22Rv1 (cell line): ENCODE data around the gene P2RY8.

Source experiments
- CTCF ChIP-seq: fragments of 450-650 bp; IDR thresholded peaks from 2 replicates; pipeline ENCODE4 v1.5.1; 2017; ENCODE audit warnings: mild to moderate bottlenecking
- ZFX ChIP-seq: fragments of 450-650 bp; IDR thresholded peaks from 2 replicates; pipeline ENCODE4 v1.6.1; 2017; ENCODE audit warnings: antibody characterized with exemption, borderline replicate concordance

- no peak for TF ChIP-seq CTCF
- TF ChIP-seq ZFX: no peak
Observed at GRCh38 chrX:1527457-1527856, 9.5 kb downstream of the P2RY8 start.
